DOHH2 (cell line): ENCODE data around the gene TNFSF9.
"Not testable (repeated sequence)": the region's sequence is repeated elsewhere in the genome, so short reads cannot be mapped to it uniquely, and the experiment has no call there.

Experiments
- H3F3A ChIP-seq: fragments of 200-600 bp; sonication (generic), shearing (Covaris generic); 2 replicates; pipeline ENCODE4 v1.6.0; 2016; ENCODE audit warnings: antibody characterized with exemption, mild to moderate bottlenecking; ENCODE audit not compliant: control insufficient read depth, insufficient read depth
- H3K27ac ChIP-seq: fragments of 200-600 bp; sonication (generic); 2 replicates; pipeline ENCODE4 v1.5.1; 2014; ENCODE audit warnings: low read depth, mild to moderate bottlenecking, low read length, moderate library complexity
- H3K27me3 ChIP-seq: fragments of 200-600 bp; sonication (generic); 2 replicates; pipeline ENCODE4 v1.6.1; 2014; ENCODE audit warnings: mild to moderate bottlenecking, low read length, mixed read lengths; ENCODE audit not compliant: control insufficient read depth
- H3K36me3 ChIP-seq: fragments of 200-600 bp; sonication (generic); 2 replicates; pipeline ENCODE4 v1.6.1; 2014; ENCODE audit warnings: mild to moderate bottlenecking, low read length, moderate library complexity, mixed read lengths; ENCODE audit not compliant: control insufficient read depth
- H3K4me1 ChIP-seq: fragments of 200-600 bp; sonication (generic); 2 replicates; pipeline ENCODE4 v1.6.1; 2014; ENCODE audit warnings: mild to moderate bottlenecking, low read length, mixed read lengths; ENCODE audit not compliant: control insufficient read depth
- H3K4me2 ChIP-seq: fragments of 200-600 bp; sonication (generic); 2 replicates; pipeline ENCODE4 v1.6.0; 2014; ENCODE audit warnings: mild to moderate bottlenecking, low read length, moderate library complexity
- H3K4me3 ChIP-seq: fragments of 200-600 bp; sonication (generic); 2 replicates; pipeline ENCODE4 v1.5.1; 2014; ENCODE audit warnings: mild to moderate bottlenecking, low read length, mixed read lengths
- H3K79me2 ChIP-seq: fragments of 200-600 bp; sonication (generic); 2 replicates; pipeline ENCODE4 v1.6.1; 2014; ENCODE audit warnings: mild to moderate bottlenecking, low read length, mixed read lengths; ENCODE audit not compliant: control insufficient read depth
- H3K9me2 ChIP-seq: fragments of 200-600 bp; sonication (generic); replicated peaks from 2 replicates; pipeline ENCODE4 v1.6.1; 2014; ENCODE audit warnings: mild to moderate bottlenecking, low read length, mixed read lengths; ENCODE audit not compliant: control insufficient read depth
- H3K9me3 ChIP-seq: fragments of 200-600 bp; sonication (generic); 2 replicates; pipeline ENCODE4 v1.6.1; 2014; ENCODE audit warnings: antibody characterized with exemption, low read length, mixed read lengths; ENCODE audit not compliant: control insufficient read depth, insufficient read depth
- H4K20me1 ChIP-seq: fragments of 200-600 bp; sonication (generic); 2 replicates; pipeline ENCODE4 v1.6.0; 2014; ENCODE audit warnings: low read depth, mild to moderate bottlenecking, antibody characterized with exemption, low read length, moderate library complexity; ENCODE audit not compliant: control insufficient read depth, insufficient read depth
- CTCF ChIP-seq: fragments of 200-600 bp; sonication (generic); IDR thresholded peaks from one replicate; pipeline ENCODE4 v1.5.1; 2014; ENCODE audit warnings: antibody characterized with exemption, mild to moderate bottlenecking, low read depth, low read length; ENCODE audit not compliant: poor library complexity, severe bottlenecking
- EZH2phosphoT487 ChIP-seq: fragments of 200-600 bp; sonication (generic); IDR thresholded peaks from 2 replicates; pipeline ENCODE4 v1.6.1; 2017; ENCODE audit warnings: borderline replicate concordance, mild to moderate bottlenecking, antibody characterized with exemption, low read length, moderate library complexity, mixed read lengths

The TNFSF9 gene

GRCh38 chr19:6556043-6556449, 25.2 kb downstream of the TNFSF9 start:
- H4K20me1 ChIP-seq, result no peaks in the 10 kb centered on the region
- TF ChIP-seq CTCF (no peak), EZH2phosphoT487 (no peak)
- H3K9me3 ChIP-seq, result peaks cover 5% of the 10 kb centered on the region; the same call in 1 of the 2 replicates
- no peak overlapping the region for H3K4me3 ChIP-seq
- H3K79me2 ChIP-seq, result no peaks in the 10 kb centered on the region
- H3K27ac ChIP-seq, result no peak overlapping the region
- H3F3A ChIP-seq, result 0 out of 2 replicates have a peak, but pooled peaks cover 2% of the 10 kb centered on the region
- H3K4me2 ChIP-seq, result no peak overlapping the region
- peaks cover 13% of the 10 kb centered on the region for H3K4me1 ChIP-seq
- H3K27me3 ChIP-seq, result no peaks in the 10 kb centered on the region
- no peaks in the 10 kb centered on the region for H3K36me3 ChIP-seq
- H3K9me2 ChIP-seq, result no peaks in the 10 kb centered on the region

- Histone ChIP-seq H3K4me3 (no peak overlapping the region), H3K27me3 (no peaks in the 10 kb centered on the region), H3K4me1 (peaks cover 9% of the 10 kb centered on the region), H3K9me2 (no peaks in the 10 kb centered on the region), H3K36me3 (no peaks in the 10 kb centered on the region), H4K20me1 (no peaks in the 10 kb centered on the region), H3F3A (0 out of 2 replicates have a peak, but pooled peaks cover 2% of the 10 kb centered on the region), H3K79me2 (no peaks in the 10 kb centered on the region), H3K27ac (no peak overlapping the region), H3K4me2 (no peak overlapping the region), H3K9me3 (no peaks in the 10 kb centered on the region; the same call in 1 of the 2 replicates)
- TF ChIP-seq EZH2phosphoT487 (no peak), CTCF (no peak)
Measured at GRCh38 chr19:6556480-6557195, 25.8 kb downstream of the TNFSF9 start.

- H4K20me1 ChIP-seq, H3F3A ChIP-seq, H3K4me3 ChIP-seq, H3K79me2 ChIP-seq, H3K9me2 ChIP-seq, H3K36me3 ChIP-seq, H3K27me3 ChIP-seq, H3K27ac ChIP-seq, H3K4me1 ChIP-seq, H3K4me2 ChIP-seq: not testable (repeated sequence)
- H3K9me3 ChIP-seq, result peaks cover 18% of the 10 kb centered on the region
Measured at GRCh38 chr19:6562437-6562836, 31.6 kb downstream of the TNFSF9 start.

- no peaks in the 10 kb centered on the region for H3K36me3 ChIP-seq
- H3K4me1 ChIP-seq, result no peaks in the 10 kb centered on the region
- no peaks in the 10 kb centered on the region for H3K27me3 ChIP-seq
- no peaks in the 10 kb centered on the region for H3K79me2 ChIP-seq
- H3K4me2 ChIP-seq, result no peak overlapping the region
- no peaks in the 10 kb centered on the region for H4K20me1 ChIP-seq
- TF ChIP-seq CTCF (no peak), EZH2phosphoT487 (no peak)
- H3K27ac ChIP-seq, result no peak overlapping the region
- H3K9me3 ChIP-seq, result peaks cover 23% of the 10 kb centered on the region
- H3F3A ChIP-seq, result no peaks in the 10 kb centered on the region
- H3K4me3 ChIP-seq, result no peak overlapping the region
- no peaks in the 10 kb centered on the region for H3K9me2 ChIP-seq
Measured at GRCh38 chr19:6564393-6564792, 33.6 kb downstream of the TNFSF9 start.

GRCh38 chr19:6566727-6567126, 35.9 kb downstream of the TNFSF9 start:
- not testable (repeated sequence) for H3K4me3 ChIP-seq, H3K79me2 ChIP-seq, H3F3A ChIP-seq, H3K36me3 ChIP-seq, H3K9me2 ChIP-seq, H3K4me1 ChIP-seq, H4K20me1 ChIP-seq, H3K4me2 ChIP-seq, H3K27me3 ChIP-seq, H3K27ac ChIP-seq
- peaks cover 28% of the 10 kb centered on the region for H3K9me3 ChIP-seq
